ENCODE measurements around the gene HS3ST1.

DNA sequence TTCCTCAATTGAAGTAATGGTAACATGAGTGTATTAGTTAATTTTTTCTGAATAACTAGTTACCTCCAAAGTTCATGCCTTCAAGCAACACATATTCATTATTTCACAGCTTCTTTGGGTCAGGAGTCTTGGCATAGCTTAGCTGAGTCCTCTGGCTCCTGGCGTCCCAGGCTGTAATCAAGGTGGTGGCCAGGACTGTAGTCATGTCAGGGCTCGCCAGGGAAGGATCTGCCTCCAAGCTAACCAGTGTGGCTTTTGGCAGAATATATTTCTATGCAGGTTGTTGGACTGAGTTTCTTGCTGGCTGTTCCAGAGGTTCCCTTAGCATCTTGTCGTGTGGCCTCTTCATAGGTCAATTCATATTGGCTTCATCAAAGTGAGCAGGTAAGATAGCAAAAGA is 10.0 kb upstream of the HS3ST1 start:
- TF ChIP-seq, protein P1, sequence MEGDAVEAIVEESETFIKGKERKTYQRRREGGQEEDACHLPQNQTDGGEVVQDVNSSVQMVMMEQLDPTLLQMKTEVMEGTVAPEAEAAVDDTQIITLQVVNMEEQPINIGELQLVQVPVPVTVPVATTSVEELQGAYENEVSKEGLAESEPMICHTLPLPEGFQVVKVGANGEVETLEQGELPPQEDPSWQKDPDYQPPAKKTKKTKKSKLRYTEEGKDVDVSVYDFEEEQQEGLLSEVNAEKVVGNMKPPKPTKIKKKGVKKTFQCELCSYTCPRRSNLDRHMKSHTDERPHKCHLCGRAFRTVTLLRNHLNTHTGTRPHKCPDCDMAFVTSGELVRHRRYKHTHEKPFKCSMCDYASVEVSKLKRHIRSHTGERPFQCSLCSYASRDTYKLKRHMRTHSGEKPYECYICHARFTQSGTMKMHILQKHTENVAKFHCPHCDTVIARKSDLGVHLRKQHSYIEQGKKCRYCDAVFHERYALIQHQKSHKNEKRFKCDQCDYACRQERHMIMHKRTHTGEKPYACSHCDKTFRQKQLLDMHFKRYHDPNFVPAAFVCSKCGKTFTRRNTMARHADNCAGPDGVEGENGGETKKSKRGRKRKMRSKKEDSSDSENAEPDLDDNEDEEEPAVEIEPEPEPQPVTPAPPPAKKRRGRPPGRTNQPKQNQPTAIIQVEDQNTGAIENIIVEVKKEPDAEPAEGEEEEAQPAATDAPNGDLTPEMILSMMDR (conservative IDR thresholded peaks at IDR 0.05; ENCODE audit: low read length): no peak
- TF ChIP-seq EZH2phosphoT487 (IDR thresholded peaks at IDR 0.05; ENCODE audit: borderline replicate concordance): no peak

All from Loucy (cell line).